ENCODE results near the gene SELENON.

DNA sequence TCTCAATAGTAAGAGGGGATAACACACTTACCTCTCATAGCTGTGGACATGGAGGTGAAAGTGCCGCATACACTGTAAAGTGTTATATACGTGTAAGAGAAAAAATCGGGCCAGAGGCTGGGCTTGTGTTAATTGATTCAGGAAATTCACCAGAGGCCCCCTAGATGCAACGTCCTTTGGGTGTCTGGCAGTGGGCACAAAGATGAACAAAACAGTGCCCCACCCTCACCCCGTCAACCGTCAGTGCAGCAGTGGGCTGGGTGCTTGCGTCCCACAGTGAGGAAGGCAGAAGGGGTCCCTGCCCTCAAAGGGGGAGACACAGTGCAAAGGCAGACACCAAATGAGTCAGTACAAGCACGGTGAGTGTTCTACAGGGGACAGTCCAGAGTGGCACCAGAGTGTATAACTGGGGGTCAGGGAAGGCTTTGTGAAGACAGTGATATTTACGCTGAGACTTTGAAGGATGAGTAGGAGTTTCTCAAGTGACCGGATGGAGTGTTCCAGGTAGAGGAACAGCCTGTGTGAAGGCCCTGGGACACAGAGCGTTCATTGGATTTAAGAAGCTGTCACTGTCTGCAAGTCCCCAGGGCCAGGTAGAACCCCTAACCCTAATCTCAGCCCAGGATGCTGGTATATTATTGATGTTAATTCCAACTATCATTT is 13.2 kb downstream of the SELENON start:
- no peak for TF ChIP-seq POLR2A (IDR thresholded peaks at IDR 0.05)
- TF ChIP-seq, protein P1, sequence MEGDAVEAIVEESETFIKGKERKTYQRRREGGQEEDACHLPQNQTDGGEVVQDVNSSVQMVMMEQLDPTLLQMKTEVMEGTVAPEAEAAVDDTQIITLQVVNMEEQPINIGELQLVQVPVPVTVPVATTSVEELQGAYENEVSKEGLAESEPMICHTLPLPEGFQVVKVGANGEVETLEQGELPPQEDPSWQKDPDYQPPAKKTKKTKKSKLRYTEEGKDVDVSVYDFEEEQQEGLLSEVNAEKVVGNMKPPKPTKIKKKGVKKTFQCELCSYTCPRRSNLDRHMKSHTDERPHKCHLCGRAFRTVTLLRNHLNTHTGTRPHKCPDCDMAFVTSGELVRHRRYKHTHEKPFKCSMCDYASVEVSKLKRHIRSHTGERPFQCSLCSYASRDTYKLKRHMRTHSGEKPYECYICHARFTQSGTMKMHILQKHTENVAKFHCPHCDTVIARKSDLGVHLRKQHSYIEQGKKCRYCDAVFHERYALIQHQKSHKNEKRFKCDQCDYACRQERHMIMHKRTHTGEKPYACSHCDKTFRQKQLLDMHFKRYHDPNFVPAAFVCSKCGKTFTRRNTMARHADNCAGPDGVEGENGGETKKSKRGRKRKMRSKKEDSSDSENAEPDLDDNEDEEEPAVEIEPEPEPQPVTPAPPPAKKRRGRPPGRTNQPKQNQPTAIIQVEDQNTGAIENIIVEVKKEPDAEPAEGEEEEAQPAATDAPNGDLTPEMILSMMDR (IDR thresholded peaks at IDR 0.05) = no peak
